GM12801 (cell line): Measurements from ENCODE around the gene PIMREG.

Experiments
- CTCF ChIP-seq: IDR thresholded peaks from one replicate; pipeline ENCODE4 v1.5.1; 2011; ENCODE audit warnings: control low read depth; ENCODE audit not compliant: insufficient read length; ENCODE audit errors: extremely low read depth

PIMREG gene

GRCh38 chr17:6442775-6443174, 1.5 kb upstream of the PIMREG start:
- TF ChIP-seq CTCF, result no peak

GRCh38 chr17:6444571-6445335, 498 bp downstream of the PIMREG start:
- no peak for TF ChIP-seq CTCF

DNA sequence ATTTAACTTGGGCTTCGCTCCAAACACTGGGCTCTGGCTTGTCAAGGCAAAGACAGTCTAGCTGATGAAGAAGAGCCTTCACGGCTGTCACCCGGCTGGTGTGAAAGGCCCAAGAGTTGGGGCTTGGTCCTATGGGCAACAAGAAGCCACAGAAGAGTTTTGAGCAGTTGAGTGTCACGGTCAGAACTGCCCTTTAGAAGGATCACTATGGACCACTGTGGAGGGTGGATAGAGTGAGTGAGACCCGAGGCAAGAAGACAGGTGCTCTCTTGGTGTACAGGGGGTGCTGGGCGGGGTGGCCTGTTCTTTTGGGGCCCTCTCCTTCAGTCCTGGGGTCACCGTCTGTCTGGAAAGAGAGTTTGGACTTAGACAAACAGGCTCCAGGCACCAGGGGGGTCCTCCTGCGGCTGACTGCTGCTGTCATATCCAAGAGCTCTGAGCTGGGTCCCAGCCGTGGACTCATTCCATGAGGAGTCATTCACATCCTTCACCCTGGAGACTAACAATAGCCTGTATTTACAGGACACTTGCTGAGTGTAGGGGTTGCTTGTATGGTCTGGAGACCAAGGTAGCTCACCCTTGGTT, 2.4 kb downstream of the PIMREG start:
- TF ChIP-seq CTCF, result no peak

GRCh38 chr17:6448473-6448872, 4.2 kb downstream of the PIMREG start:
- no peak for TF ChIP-seq CTCF

GRCh38 chr17:6449307-6449706, 5.1 kb downstream of the PIMREG start:
- no peak for TF ChIP-seq CTCF

GRCh38 chr17:6450926-6451832, 6.9 kb downstream of the PIMREG start:
- TF ChIP-seq CTCF, result no peak
